Heart right ventricle (tissue), 16 donors: ENCODE data around the gene ZG16B. TPM values are rescaled to one million over a fixed set of nuclear protein-coding genes. Genes with fewer than 3 reads are reported as not detected.

Experiments
- ATAC-seq, 8 donors: fragments of 200-7000 bp; cut with Tn5 transposase; one replicate each; pipeline ENCODE4 v1.9.1; 2020; ENCODE audit warnings: mild to moderate bottlenecking in 8 of 8, moderate library complexity in 8 of 8, moderate number of reproducible peaks in 1 of 8
- DNase-seq, 2 donors: peaks; one replicate each; pipeline ENCODE4 v3.0.0-alpha.2; 2020
- H3K27ac ChIP-seq, 10 donors: fragments of 200-600 bp; sonication (generic) in 2 of 10; one replicate each; pipeline versions ENCODE4 v1.5.0 to v1.8.0; 2020 to 2022; ENCODE audit warnings: mild to moderate bottlenecking in 3 of 10
- H3K27me3 ChIP-seq, 7 donors: fragments of 200-600 bp; one replicate each; pipeline ENCODE4 v1.8.0; 2021 to 2022; ENCODE audit warnings: mild to moderate bottlenecking in 2 of 7
- H3K36me3 ChIP-seq, 9 donors: fragments of 200-600 bp; sonication (generic) in 1 of 9; one replicate each; pipeline versions ENCODE4 v1.5.0 to v1.8.0; 2020 to 2022; ENCODE audit warnings: mild to moderate bottlenecking in 2 of 9
- H3K4me1 ChIP-seq, 9 donors: fragments of 200-600 bp; sonication (generic) in 1 of 9; one replicate each; pipeline versions ENCODE4 v1.5.0 to v1.8.0; 2020 to 2022; ENCODE audit warnings: mild to moderate bottlenecking in 4 of 9
- H3K4me3 ChIP-seq, 10 donors: fragments of 200-600 bp; sonication (generic) in 2 of 10; one replicate each; pipeline versions ENCODE4 v1.5.0 to v1.8.0; 2020 to 2022; ENCODE audit warnings: mild to moderate bottlenecking in 7 of 10, moderate library complexity in 2 of 10
- H3K9me3 ChIP-seq, 11 donors: fragments of 200-600 bp in 10 of 11; sonication (generic) in 2 of 11; one replicate each; pipeline versions ENCODE4 v1.5.0 to v1.8.0; 2013 to 2022; ENCODE audit warnings: mild to moderate bottlenecking in 2 of 11, control low read depth in 1 of 11, moderate library complexity in 1 of 11
- CTCF ChIP-seq, 9 donors: fragments of 200-600 bp; sonication (generic) in 2 of 9; IDR thresholded peaks; one replicate each; pipeline versions ENCODE4 v1.5.0 to v1.8.0; 2021 to 2022; ENCODE audit warnings: antibody characterized with exemption in 9 of 9, mild to moderate bottlenecking in 5 of 9, moderate library complexity in 1 of 9
- WGBS, 2 donors: extraction: QIAGEN DNeasy Blood & Tissue Kit; methylation state at CpG; one replicate each; pipeline ENCODE4 v1.1.7; 2013; ENCODE audit warnings: inconsistent platforms in 1 of 2; 5-methylcytosine and 5-hydroxymethylcytosine counted together
- intact Hi-C, 10 donors: fragments of 100-400 bp; cut with DNase I; formaldehyde crosslinking; loops; one replicate each; pipeline versions ENCODE4 v1.11.1 to v1.14.2; 2022
- polyA plus RNA-seq, 2 donors: library from polyadenylated mRNA; stranded (reverse); fragments of 200-250 nt; gene quantifications; one replicate each; pipeline ENCODE4 v1.2.3, GENCODE V29; 2013
- total RNA-seq, 10 donors: library from RNA; stranded (reverse); fragmentation: NEBNext Ultra II Directional in 3 of 10; extraction: Animal tissue kit (Norgen Biotek cat#: 25700) in 3 of 10; gene quantifications; one replicate each; pipeline versions ENCODE4 v1.2.1 to v1.2.4, GENCODE V29; 2021 to 2023
- donor health status: Arrhythmogenic right ventricular cardiomyopathy.
- donor health status: ischemic (EF 13 %, LVEDD 7.1; RV severe dilation, severe dysfunction).
- donor health status: healthy with polysubstance abuse.
- donor health status: DM: no; HTN: yes; CAD: no.
- donor health status: DM: no; HTN: no; CAD: no.
- donor health status: ischemic (EF 25% LVEDD 6.9; RV normal size, moderate dysfunction).
- donor health status: ischemic (EF 25% LVEDD 5.7; RV mildly dilated, moderate dysfunction).
- donor health status: healthy.
- donor health status: DM: yes; HTN: yes; CAD: no.
- donor health status: Ischemic cardiomyopathy.
- donor health status: ischemic (EF 35%, LVEDD 5.7; RV mildly dilated, moderate dysfunction).
- donor health status: nonischemic (EF 11% LVEDD 7.7; RV severe dilation, severe dysfunction).
- donor health status: DM: yes; HTN: yes; CAD: no.
- donor health status: PGD.
- donor health status: ischemic (EF 29% LVEDD 5.4; RV normal size, mild dysfunction).
- donor health status: nonischemic (EF 23%, LVEDD 6.1; RV moderate dilation, normal function).

Gene ZG16B
- total and polyA plus RNA-seq, 12 donors = 0.07 to 0.88 (median 0.44) TPM; not detected in 9

DNA sequence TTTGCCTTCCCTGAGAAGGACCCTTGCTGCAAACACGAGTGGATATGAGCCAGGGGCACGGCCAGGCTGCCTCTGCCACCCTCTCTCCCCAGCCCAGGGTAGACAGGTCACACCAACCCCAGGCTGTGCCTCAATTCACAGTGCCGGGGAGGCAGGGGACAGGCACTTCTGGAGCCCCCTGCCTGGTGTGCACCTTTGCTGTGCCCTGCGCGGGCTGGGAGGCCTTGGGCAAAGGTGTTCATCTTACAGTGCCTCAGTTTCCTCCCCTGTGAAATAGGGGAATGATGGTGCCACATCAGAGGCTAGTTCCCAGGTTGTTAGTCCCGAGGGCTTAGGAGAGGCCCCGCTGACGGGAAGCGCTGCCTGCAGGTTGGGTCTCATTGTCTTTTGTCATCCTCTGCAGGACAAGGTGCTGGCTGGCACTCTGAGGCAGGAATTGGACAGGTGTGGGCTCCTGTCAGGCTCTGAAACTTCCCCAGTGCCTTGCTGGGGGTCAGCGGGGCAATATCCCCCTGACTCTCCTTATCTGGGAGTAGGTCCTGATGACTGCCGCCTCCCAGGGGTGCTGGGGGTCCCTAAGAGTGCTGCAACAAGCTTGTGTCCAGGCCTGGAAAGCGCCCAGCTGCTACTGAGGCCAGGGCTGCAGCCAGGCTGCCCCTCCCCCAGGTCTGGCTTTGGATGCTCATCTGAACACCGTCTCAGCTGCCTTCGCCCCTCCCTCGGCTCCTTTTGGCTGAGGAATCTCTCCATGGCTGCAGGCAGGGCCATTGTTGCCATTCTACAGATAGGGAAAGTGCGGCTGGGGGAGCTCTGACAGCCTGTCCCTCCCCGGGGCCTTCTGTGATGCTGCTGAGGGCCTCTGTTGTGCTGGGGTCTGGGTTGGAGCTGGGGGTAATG lies 9.9 kb upstream of the ZG16B start:
- 60 to 64% methylated on average over 17 of the region's 17 CpGs for WGBS, 2 donors
- no peak for DNase-seq
- peaks cover 0 to 60% (median 39%) of the 10 kb centered on the region in 7 donors for H3K27me3 ChIP-seq
- ATAC-seq = no peak
- H3K27ac ChIP-seq = no peak overlapping the region
- TF ChIP-seq CTCF (IDR thresholded peaks at IDR 0.05) = no peak
- intact Hi-C loops = no loop called here
- H3K4me1 ChIP-seq = no peaks in the 10 kb centered on the region
- H3K9me3 ChIP-seq = no peaks in the 10 kb centered on the region
- H3K4me3 ChIP-seq = no peak overlapping the region
- H3K36me3 ChIP-seq = no peaks in the 10 kb centered on the region

GRCh38 chr16:2820836-2821486 lies 9.1 kb upstream of the ZG16B start:
- H3K36me3 ChIP-seq = no peaks in the 10 kb centered on the region
- no peaks in the 10 kb centered on the region for H3K9me3 ChIP-seq
- no peak for ATAC-seq
- H3K27me3 ChIP-seq = peaks cover 0 to 55% (median 34%) of the 10 kb centered on the region in 7 donors
- no peak for TF ChIP-seq CTCF (IDR thresholded peaks at IDR 0.05)
- WGBS, 2 donors = 66 to 74% methylated on average over 14 of the region's 14 CpGs
- intact Hi-C loops = no loop called here
- H3K4me3 ChIP-seq = no peak overlapping the region
- no peak for DNase-seq
- no peaks in the 10 kb centered on the region for H3K4me1 ChIP-seq
- no peak overlapping the region for H3K27ac ChIP-seq

DNA sequence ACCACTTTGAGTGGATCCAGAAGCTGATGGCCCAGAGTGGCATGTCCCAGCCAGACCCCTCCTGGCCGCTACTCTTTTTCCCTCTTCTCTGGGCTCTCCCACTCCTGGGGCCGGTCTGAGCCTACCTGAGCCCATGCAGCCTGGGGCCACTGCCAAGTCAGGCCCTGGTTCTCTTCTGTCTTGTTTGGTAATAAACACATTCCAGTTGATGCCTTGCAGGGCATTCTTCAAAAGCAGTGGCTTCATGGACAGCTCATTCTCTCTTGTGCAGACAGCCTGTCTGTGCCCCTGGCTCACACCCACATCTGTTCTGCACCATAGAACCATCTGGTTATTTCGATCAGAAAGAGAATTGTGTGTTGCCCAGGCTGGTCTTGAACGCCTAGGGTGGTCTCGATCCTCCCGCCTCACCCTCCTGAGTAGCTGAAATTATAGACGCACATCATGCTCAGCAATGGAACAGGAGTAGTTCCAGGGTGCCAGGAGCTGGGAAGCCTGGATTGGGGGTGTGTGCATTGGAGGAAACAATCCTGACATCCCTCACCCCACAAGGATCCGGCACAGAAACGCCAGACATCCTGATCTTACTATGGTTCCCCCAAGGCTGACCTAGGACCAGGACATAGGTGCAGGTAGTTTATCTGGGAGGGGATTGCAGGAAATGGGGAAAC lies 8.5 kb upstream of the ZG16B start:
- Histone ChIP-seq H3K27me3 (peaks cover 0 to 49% (median 28%) of the 10 kb centered on the region in 7 donors), H3K27ac (no peak overlapping the region), H3K9me3 (no peaks in the 10 kb centered on the region), H3K4me1 (no peaks in the 10 kb centered on the region), H3K4me3 (no peak overlapping the region), H3K36me3 (no peaks in the 10 kb centered on the region)
- ATAC-seq (no peak), DNase-seq (no peak)
- TF ChIP-seq CTCF (IDR thresholded peaks at IDR 0.05) = no peak
- 77 to 81% methylated on average over 9 of the region's 9 CpGs for WGBS, 2 donors
- intact Hi-C loops = no loop called here

DNA sequence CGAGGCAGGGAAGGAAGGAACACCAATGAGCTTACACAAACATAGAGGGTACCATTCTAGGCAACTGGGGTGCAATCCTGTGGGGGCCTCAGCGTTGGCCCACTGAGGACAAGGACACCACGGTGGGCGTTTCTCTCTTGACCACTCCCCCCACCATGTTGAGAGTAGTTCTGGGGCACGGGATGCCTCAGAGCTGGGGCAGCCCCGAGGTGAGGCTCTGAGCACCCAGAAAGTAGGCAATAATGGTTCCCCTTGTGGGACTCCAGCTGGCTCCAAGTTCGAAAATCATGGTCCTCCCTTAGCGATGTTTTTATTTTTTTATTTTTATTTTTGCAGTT lies 8.0 kb upstream of the ZG16B start:
- no peak for TF ChIP-seq CTCF (IDR thresholded peaks at IDR 0.05)
- Histone ChIP-seq H3K36me3 (no peaks in the 10 kb centered on the region), H3K27ac (no peak overlapping the region), H3K27me3 (peaks cover 0 to 44% (median 23%) of the 10 kb centered on the region in 7 donors), H3K4me1 (no peaks in the 10 kb centered on the region), H3K4me3 (no peak overlapping the region), H3K9me3 (no peaks in the 10 kb centered on the region)
- DNase-seq (no peak), ATAC-seq (no peak)
- WGBS, 2 donors = 70 to 76% methylated on average over 8 of the region's 8 CpGs
- intact Hi-C loops = no loop called here
